ACHN (cell line): ENCODE data around the gene UBL4B.
A peak's percentile ranks its signal among the peaks of the same experiment; 100 is the strongest.
"Not testable (repeated sequence)": the region's sequence is repeated elsewhere in the genome, so short reads cannot be mapped to it uniquely, and the experiment has no call there.

Experiments used
- DNase-seq: peaks from one replicate; pipeline ENCODE4 v3.0.0-alpha.2; 2015
- in situ Hi-C: cut with HindIII; loops from 2 replicates; pipeline ENCODE4 v1.10.0; 2017; ENCODE audit warnings: low sequenced_read_pairs, low pct_ligation_motif_present, low pct_unique_long_range_greater_than_20kb

Gene UBL4B, protein sequence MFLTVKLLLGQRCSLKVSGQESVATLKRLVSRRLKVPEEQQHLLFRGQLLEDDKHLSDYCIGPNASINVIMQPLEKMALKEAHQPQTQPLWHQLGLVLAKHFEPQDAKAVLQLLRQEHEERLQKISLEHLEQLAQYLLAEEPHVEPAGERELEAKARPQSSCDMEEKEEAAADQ

DNA sequence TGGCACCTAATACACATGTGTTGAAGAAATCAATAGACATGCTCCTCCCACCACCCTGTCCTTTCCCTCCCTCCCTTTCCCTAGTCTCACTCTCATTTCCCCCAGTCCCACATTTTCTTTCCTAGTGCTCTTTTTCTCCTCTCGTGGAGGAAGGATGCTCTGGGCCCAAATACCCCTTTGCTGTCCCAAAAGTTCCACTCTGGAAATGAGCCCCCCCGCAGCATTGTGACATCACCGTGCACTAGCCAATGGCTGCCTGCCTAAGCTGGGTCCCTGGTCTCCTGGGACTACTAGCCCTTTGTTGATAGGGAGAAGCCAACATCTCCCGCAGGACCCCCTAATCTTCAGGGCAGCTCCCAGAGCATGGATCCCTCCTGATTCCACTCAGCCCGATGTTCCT lies at the start of gene UBL4B:
UBL4B (plus strand) TSS at position 301 of the 400 bp plus-strand sequence; CDS start at position 393, 92 bp downstream.
- in situ Hi-C loops: no loop called here
- DNase-seq: no peak

DNA sequence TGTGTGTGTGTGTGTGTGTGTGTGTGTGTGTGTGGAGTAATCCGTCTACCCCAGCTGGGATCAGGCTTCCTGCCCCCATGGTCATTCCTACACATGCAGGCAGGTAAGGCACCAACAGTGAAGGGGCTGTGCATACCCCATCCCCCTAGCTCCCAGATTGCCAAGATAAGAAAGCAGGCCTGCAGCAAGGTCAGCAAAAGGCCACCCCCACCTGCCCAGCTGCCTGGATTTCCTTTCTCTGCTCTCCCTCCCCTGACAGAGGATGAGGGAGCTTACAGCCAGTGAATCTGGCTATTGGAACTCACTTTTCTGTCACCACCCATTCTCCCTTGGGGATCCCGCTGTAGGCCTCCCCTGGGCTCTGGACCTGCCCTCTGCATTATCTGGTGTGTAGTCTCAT lies 49.6 kb upstream of the UBL4B start:
- in situ Hi-C loops: no loop called here

DNA sequence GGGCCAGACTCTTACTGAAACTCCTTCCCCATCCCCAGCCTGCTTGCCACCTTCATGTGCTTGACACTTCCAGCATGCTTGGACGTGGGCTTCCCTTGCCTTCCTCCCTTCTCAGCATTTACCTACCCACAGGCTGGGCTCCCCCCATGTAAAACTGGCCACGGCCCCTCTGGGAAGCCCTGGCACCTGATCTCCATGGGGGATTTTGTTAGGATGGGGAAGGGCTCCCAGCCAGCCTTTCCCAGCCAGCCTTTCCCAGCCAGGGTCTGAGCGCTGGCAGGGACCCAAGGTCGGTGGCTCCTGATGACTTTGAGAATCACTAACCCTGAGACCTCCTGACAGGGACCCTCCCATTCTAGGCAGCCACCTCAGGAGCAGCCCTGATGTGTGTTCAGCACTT lies 48.5 kb upstream of the UBL4B start:
- DNase-seq: no peak
- in situ Hi-C loops: no loop called here

More for the DNA sequence above, 49.6 kb upstream of the UBL4B start:
- DNase-seq: no peak

DNA sequence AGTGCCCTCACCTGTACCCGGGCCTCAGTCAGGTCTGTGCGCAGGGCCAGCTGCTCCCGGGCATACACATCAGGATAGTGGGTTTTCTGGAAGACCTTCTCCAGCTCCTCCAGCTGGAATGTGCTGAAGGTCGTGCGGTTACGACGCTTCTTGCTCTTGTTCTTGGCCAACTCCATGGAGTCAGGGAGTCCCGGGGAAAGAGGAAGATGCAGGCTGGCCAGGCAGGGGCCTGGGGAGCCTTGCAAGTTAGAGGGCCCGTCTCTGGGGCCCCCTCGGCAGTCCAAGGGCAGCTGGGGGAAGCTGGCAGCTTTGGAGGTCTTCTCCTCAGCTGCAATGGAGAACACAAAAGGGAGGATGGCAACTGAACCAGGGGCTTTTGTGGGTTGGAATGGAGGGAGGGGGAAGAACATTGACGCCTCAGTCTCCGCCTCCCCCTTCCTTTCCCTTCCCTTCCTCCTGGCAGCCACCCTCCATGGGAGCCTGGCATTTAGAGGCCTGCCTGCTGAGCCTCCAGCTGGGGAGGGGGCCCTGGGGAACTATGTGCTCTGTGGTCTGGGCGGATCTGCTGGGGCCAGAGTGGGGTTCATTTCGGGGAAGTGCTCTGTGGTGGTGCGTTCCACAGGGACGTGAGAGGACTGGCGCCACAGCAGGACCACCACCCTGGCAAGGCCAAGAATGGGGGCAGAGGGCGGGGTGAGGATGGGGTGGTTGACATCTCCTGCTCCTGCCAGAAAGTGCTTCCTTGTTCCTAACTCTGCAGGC lies 47.5 kb upstream of the UBL4B start:
- in situ Hi-C loops: no loop called here
- no peak for DNase-seq

DNA sequence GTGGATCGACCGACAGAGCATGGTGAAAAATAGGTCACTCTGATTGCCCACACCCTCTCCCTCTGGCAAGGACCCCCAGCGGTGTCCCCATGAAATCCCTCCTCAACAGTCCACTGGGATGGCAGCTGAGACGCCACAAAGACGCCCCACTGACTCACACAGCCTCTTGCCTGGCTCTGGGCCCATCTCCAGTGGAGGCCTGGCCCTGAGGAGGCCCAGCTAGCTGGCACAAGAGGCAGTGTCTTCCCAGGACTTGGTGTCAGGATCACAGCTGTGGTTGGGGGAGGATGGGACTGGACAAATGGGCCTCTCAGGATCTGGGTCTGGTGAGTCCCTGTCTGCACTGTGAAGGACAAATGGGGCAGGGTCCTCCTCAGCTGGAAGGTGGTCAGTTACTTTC lies 46.4 kb upstream of the UBL4B start:
- in situ Hi-C loops: no loop called here

DNA sequence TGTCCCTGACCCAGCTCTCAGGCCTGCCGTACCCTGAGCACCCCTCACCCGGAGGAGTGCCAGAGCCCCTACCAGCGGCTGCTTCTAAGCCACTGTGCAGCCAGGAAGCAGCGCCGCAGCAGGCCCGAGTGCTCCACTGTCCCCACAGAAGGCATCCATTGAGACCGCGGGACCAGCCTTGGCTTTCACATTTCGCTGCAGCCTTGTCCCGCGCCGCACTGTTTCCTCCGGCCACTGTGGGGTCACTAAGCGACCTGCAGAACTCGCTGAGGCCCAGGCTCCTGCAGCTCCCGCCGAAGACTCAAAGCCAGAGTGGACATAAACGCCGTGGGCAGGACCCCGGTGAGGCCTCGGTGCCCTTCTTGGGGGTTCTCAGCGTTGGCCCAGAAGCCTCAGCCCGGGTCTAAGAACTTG lies 44.8 kb upstream of the UBL4B start:
- no peak for DNase-seq
- in situ Hi-C loops: no loop called here

More for the DNA sequence above, 46.4 kb upstream of the UBL4B start:
- DNase-seq: no peak

DNA sequence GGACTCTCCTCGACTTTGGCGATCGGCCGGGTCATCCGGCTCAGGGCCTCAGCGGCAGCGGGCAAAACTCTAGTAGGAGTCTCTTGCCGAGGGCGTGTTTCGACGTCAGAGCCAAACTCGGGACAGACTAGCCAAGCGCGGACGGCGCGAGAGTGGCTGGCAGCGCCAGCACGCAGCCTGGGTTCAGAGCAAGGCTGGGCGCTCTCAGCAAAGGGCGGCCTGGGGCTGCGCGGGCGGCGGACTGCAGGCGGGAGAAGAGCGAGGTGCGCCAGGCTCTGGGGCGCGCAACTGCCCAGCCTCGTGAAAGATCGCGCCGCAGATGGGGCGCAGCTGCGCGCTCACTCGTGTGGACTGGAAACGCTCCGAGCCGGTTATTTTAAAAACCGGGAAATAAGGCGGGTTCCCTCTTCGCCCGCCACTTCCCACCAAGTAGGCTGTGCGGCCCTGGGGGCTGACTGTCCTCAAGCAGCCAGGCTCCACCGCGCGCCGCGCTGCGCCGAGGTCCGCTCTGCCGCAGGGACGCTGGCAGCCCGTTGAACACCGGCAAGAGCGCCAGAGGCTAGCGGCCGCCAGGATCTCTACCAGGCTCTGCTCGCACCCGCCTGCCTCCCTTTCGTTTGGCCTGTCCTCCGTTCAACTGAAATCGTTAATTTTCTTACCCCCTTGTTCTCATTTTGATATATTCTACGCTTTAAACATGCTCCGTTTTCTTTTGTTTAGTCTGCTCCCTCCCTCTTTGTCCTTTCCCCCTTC lies 44.2 kb upstream of the UBL4B start:
- no peak for DNase-seq
- in situ Hi-C loops: no loop called here

DNA sequence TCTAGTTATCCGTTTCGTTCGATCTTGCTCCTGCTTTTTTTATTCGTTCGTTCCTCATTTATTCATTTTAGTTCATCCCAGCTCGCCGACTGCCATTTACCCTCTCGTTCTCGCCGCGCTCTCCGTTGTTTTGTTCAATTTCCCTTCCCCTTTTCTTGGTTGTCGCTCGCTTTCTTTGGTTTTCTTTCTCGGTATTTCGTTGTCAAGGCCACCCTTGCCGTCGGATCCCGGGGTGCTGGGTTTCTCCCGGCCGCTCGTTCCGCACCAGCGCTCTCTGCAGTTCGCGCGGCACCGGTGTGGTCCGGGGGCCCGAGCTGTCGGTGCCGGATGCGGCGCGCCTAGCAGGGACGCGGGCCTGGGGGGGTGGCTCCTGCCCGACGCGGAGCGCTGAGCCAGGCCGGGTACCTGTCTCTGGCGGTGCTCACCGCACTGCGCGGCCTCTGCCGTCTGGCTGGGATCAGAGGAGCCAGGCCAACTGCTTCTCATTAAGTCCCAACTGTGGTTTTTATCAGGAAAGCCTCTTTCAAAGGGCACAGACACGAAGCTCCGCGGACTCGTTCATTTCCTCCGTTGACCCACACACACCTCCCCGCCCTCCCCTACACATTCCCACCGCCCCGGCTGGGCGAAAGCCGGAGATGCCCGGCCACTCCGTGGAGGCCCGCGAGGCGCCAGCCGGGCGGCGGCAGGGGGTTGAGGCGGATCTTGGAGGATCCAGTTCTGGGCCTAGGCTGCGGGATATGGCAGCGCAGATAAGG lies 43.4 kb upstream of the UBL4B start:
- in situ Hi-C loops: no loop called here
- no peak for DNase-seq

DNA sequence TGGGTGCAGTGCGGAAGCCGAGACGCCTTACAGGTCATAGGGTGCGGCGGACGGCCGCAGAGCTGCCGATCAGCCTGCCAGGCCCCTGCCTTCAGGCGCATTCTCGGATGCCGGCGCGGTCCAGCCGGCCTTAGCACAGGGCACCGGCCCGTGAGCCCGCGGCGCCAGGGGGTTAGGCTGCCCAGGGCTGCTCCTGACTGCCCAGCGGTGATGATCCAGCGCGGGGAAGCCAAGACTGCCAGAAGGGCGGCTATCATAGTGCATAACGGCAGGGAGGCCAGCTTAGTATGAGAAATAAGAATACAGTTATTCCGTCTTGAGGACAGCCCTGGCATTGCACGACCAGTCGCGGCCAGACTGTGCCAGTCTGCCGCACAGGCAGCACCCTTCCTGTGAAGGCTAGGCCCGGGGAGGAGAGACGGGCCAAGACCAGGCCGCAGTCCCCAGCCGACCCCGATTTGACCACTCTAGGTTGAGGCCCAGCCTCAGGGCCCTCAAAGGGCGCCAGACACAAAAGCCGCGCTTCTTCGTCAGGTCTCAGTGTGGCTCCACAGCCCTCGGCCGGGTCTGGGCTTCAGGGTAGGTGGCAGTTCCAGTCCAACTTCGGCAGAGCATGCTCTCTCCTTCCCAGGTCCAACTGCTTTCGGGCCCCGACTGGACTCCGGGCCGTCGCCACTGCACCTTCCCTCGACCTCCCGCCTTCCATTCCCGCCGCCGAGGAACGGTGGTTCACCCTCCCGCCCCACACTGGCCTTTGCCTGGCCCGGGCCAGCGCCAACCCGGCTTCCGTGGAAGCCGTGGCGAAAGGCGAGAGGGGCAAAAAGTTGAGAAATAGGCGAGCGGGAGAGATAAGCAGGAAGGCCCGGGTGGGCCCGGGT lies 42.6 kb upstream of the UBL4B start:
- DNase-seq: no peak
- in situ Hi-C loops: no loop called here

DNA sequence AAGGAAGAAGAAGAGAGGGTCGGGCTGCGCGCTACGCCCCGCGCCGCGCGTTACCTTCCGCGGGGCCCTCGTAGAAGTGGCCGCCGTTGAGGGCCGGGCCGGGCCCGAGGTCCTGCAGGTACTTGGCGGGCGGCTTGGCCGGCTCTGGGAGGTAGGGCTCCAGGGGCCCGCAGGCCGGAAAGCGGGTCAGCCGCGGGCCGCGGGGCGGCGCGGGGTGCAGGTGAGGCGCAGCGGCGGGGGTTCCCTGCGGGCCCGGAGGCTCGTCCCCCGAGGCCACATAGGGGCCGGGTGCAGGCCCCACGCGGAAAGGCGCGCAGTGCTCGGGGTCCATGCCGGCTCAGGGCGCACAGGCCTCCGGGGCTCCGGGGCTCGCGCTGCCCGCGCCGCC lies 42.0 kb upstream of the UBL4B start:
- in situ Hi-C loops: no loop called here
- DNase-seq: no peak

DNA sequence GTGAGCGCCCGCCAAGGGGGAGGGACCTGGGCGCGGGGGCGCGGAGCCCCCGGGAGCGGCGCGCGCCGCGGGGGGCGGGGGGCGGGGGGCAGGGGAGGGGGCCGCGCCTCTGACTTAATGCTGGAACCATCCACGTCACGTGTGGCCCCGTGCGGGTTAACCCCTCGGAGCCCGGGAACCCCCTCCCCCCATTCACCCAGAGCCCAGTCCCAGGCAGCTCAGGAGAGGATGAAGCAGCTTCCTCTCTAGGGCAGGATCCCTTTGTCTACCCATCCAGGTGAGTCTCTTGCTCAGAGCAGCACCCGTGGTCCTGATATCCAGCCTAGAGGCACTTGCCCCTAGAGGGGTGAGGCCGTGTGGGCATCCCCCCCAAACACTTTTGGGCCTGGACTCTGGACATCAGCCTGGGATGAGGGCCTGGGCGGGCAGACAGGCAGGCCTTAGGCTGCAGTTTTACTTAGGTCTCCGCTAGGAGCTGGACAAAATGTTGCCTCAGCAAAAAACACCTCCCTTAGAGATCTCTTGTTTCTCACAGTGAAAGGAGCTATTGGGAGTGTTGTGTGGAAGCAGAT lies 41.5 kb upstream of the UBL4B start, which contains the start of gene ALX3:
ALX3 (minus strand) TSS at position 2 of the 572 bp plus-strand sequence. CDS start 60 bp downstream, outside the sequence.
- DNase-seq: no peak
- in situ Hi-C loops: no loop called here

DNA sequence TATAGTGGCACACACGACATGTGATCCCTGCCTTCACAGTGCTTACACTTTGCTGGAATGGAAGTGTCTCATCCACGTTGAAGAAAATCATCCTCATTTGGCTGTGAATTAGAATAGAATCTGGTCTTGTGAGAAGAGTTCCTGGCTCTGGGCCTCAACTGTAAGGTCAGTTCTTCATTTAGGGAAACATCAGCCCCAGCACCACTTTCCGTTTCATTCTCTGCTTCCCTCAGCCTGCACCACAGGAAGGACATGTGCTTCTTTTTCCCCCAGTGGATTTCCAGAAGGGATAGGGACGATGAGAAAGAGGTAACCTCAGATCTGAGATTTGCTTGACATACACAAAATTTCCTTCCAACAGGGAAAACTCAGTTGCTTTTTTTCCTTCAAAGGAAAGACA lies 38.1 kb upstream of the UBL4B start:
- in situ Hi-C loops: no loop called here

DNA sequence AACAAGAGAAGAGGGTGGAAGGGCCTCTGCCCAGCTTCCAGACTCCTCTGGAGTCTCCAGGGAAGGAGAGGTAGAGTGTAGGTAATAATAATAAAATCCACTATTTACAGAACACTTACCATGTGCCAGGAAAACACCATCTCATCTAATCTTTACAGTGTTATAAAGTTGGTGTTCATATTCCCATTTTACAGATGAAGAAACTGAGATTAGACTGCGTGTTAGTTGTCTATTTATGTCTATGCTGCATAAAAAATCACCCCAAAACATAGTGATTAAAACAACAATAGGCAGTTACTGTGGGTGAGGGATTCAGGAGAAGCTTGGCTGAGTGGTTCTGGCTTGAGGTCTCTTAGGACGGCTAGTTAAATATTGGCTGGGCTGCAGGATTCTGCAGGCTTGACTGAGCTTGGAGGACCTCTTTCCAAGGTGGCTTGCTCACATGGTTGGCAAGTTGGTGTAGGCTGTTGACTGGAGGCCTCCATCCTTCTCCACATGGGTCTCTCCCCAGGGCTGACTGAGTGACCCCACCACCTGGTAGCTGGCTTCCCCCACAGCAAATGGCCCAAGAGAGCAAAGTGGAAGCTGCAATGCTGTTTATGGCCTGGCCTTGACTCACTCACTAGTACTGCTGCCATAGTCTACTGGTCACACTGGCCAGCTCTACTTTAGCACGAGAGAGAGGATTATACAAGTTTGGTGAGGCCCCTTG lies 35.3 kb upstream of the UBL4B start:
- DNase-seq: peak; percentile 69
- in situ Hi-C loops: no loop called here

More for the DNA sequence above, 38.1 kb upstream of the UBL4B start:
- DNase-seq: no peak

DNA sequence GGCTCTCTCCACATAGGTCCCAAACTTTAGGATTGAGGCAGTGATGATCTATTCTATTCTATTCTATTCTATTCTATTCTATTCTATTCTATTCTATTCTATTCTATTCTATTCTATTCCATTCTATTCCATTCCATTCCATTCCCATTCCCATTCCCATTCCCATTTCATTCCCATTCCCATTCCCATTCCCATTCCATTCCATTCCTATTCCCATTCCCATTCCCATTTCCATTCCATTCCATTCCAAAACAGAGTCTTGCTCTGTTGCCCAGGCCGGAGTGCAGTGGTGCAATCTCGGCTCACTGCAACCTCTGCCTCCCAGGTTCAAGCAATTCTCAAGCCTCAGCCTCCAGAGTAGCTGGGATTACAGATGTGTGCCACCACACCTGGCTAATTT lies 32.2 kb upstream of the UBL4B start:
- DNase-seq, in situ Hi-C loops: not testable (repeated sequence)

DNA sequence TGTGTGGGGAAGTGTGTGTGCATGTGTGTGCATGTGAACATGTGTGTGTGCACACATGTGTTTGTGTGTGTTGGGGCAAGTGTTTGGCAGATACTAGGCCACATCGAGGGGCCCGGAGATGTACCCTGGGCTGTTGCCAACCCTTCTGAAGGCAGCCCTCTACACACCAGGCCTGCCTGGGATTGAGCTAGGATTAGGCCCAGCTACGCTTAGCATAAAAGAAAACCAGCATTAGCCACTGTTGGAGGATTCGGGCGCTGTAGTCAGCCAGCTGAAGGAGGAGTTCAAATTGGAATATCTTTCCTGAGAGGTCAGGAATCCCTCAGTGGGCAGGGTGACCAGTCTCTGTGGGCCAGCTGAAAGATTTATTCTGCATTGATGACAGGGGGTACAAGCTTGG lies 31.2 kb upstream of the UBL4B start:
- DNase-seq: no peak
- in situ Hi-C loops: no loop called here

DNA sequence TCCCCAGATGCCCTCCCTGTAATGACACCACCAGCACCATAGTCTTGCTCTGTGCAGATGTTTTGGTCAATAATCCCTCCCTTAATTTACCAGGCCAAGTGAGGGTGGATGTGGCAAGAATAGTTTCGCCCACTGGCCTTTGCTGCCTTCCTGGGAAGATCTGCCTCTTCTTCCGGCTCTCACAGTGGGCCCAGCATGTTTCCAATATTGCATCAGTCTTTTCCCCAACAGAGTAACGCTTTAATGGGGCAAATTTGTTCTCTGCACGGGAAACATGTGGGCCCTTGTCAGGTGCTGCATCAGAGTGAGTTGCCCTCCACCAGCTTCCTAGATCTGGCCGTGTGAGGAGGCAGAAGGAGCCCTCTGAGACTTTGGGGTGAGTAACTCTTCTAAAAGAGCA lies 29.8 kb upstream of the UBL4B start:
- in situ Hi-C loops: no loop called here
- no peak for DNase-seq
